Left forelimb (tissue), 1 donor: ENCODE measurements around the gene TTC39A.

Experiments used
- DNase-seq: peaks from one replicate; pipeline ENCODE4 v3.0.0-alpha.2; 2018; ENCODE audit warnings: low spot score

TTC39A gene

DNA sequence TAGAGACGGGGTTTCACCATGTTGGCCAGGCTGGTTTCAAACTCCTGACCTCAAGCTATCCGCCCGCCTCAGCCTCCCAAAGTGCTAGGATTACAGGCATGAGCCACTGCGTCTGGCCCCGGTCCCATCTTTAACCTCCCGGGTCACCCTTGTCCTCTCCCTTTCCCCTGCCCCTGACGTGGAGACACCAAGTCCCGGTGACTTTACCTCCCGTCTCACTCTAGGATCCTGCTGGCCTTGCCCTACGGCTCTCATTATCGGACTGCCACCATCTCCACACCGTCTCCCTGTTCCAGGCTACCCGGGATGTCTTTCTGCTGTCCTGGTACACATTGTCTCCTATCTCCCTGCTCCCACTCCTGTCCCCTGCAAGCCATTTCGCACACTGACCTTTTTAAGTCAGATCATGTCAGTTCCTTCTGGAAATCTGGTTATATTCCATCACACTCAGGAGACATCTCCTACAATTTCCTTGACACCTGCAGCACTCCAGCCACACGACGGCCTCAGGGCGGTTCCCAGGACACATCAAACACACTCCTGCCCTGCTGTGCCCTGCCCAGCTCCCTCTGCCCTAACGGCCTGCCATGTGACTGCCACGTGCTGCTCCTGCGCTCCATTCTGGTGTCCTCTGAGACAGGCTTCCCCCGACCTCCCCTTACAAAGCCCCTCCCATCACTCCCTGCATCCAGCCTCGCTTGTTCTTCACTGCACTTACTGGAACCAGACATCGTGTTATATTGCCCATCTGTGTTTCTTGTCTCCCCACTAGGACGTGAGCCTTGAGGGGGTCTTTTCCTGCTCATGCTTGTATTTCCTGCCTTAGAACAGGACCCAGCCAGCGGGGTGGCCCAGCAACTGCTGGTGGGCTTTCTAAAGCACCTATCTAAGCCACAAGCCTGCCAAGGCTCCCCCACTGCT is 32.7 kb downstream of the TTC39A start:
- DNase-seq, result no peak

DNA sequence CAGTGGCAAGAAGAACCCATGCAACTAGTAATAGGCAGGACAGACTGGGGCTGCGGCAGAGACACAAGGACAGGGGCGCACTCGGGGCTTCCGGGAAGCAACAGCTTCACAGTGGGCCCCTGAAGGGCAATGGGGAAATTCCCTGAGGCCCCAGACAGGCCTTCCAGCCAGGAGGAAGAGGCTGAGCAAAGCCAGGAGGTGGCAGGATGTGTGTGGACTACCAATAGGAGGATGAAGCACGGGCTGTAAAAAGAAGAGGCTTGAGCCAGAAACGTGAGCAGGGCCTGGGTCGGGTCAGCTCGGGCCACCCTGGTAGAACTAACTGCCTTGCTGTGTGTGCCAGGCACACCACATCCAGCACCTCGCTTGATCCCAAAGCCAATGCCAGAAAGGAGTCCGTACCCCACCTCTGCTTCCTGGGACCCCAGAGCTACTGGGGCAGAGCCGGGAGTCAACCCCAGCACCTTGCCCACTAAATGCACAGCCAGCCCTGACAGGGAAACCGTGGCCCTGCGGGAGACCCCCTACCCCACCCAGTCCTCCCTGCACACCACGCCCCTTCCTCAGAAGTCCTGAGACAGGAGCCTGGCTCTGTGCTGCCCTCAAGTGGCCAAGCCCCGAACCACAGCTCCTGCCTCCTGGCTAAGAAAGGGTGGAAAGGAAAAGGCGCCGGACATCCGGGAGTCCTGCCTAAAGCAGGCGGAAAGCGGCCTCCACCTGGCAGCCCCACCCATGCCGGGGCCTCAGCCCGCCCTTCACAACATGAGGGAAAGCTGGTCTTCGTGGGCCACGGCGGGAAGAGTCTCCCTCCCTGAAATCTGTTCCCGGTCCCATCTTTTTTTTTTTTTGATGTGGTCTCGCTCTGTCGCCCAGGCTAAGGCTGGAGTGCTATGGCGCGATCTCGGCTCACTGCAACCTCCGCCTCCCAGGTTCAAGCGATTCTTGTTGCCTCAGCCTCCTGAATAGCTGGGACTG is 33.7 kb downstream of the TTC39A start:
- DNase-seq, result peak; percentile 89

DNA sequence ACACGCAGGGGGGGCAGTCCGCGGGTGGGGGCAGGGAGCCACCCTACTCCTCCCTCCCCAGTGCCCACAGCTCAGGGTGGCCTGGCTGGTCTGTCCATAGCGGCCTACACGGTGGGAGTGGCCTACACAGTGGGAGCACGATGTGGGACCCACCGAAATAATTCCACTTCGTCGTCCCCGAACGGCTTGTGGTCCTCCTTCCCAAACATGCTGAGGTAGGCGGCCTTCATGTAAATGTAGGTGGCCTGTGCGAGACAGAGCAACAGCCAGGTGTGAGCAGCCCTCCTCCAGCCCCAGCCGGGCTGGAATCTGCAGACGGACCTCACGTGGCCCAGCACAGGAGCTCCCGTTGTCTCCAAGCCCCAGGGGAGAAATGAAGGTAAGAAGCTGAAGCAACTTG is 34.4 kb downstream of the TTC39A start:
- DNase-seq, result no peak

DNA sequence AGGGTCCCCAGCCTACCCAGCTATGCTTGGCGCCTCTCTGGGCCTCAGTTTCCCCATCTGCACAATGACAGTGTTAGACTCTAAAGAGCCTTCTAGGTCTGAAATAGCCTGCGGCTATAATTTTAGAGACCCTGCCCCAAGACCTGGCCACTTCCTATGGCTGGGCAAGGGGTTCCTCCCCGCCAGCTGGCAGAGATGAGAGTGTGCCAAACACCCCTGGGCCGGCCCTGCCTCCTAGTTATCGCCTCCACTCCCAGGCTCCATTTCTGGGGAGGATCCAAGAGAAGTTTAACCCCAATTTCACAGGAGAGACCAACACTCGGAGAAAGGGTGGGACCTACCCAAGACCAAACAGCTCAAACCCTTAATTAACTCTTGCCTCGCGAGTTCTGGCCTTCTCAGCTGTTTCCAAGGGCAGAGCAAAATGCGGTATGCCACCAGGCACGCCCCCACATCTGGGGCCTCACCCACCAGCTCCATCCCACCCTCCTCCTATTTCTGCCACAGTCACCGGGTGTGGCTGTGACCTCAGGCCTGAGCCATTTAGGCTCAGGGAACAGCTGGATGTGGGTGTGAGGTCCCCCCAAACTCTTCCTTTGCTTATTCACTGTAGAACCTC is 35.7 kb downstream of the TTC39A start:
- DNase-seq, result no peak

DNA sequence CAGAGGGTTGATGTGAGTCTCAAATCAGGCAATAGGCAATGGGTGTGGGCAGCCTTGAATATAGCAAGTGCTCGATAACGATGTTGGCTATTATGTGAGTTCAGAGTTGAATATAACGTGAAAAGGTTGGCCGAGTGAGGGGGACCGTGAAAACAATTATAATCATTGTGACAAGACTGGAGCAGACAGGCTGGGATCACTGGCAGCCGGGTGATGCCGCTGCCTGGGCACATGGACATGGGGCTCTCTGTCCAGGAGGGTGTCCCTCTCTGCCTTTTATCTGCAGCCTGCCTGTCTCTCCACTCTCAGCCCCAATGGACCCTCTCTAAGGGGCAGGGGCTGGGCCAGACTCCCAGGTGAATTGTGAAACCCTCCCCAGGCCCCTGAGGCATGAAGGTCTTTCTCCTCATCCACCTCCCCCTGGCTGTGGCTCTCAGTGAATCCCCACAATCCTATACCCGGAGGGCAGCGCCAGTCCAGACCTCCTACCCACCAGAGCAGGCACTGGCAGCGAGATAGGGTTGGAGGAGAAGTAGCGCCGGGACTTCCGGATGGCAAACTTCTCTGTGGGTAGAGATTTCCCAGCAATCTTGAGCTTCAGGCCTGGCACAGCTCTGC is 36.4 kb downstream of the TTC39A start:
- DNase-seq, result no peak

DNA sequence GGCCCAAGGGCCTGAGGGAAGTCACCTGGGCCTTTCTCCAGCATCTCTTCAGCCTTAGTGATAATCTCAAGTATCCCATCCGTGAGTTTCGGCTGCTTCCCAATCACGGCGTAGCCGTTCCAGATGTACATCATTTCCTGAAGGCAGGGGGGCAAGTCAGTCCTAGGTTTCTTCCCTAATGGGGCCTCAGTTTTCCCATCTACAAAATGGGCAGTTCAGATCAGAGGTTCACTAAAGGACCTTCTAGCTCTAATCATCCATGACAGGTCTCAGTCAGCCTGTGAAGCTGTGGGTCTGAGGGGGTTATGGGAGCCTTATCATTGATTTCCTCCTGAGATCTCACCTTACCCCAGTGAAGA is 39.9 kb downstream of the TTC39A start:
- no peak for DNase-seq

DNA sequence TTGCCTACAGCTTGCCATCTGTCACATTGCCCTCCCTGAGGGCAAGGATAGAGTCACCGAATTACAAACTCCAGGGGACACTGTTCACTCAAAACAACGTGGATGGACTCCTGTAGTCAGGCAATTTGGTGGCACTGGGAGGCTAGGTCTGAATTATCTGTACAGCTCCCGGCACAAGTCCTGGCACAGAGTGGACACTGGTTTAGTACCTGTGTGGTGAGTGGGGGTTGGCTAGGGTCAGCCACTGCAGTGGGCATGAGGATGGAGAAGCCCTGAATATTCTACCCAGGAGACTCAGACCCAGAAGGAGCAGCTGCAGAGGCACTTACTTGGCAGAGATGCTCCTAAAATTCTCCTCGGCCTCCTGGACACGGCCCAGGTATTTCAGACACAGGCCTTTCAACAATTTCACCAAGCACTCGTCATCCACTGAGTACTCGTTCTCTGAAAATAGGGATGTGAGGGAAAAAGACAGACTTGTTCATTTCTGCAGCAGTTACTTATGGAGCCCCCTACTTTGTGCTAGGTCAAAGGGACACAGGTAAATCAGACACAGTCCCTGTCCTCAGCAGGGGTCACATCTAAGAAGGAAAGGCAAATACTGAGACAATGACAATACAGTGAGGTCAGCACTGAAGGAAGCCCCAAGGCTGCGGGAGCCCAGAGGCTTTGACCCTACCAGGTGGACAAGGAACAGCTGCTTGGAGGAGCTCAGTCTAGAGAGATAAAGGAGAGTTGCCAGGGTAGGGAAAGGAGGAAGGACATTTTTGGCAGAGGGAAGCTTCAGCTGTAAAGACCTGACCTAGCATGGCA is 40.5 kb downstream of the TTC39A start:
- DNase-seq, result no peak

DNA sequence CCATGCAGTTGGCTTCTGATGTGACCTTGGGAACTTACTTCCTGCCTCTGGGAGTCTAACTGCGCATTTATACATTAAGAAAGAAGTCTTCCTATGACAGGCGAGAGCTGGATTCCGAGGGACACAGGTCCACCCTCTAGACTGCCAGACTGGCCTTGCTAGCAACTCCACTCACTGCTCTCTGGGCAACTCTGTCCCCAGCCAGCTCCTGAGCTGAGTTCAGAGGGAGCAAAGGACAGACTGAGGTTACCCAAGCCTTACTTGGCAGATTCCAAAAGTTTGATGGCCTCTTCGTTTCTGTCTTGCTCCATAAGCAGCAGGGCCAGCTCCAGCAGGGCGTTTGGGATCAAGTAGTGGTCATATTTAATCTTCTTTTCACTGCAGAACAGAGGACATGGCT is 41.8 kb downstream of the TTC39A start:
- no peak for DNase-seq

DNA sequence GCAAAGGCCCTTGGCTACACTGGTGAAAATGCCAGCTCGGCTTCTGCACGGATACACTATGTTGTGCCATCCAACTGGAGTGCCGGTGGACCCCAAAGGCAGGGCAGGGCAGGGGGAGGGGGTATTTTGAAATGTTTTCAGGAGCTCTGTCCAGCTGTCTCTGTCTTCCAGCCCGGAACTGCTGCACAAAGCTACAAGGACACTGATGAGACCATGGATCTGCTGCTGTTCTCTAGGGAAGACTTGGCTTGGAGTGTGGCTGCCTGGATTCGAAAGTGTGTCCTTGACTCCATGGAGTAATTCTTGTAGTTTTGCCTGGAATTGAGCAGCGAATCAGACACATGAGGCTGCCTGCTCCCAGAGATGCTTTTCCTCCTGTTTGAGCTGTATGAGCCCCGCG is 42.4 kb downstream of the TTC39A start:
- no peak for DNase-seq

DNA sequence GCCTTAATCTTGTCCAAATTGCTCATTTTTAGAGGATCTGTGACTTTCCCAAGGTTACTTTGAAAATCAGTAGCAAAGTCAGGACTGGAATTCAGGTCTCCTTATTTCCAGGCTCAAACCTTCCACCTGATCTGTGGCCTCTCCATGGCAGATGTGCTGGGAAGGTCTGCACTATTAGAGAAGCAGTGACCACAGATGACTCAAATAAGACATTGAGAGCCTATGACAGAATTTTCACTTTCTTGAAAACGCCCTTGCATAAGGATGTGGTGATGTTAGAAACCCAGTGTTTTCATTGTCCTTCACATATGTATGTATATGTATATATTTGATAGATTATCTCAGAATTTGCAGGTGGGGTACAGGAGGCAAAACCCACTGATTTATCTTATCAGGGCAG is 45.3 kb downstream of the TTC39A start:
- no peak for DNase-seq

DNA sequence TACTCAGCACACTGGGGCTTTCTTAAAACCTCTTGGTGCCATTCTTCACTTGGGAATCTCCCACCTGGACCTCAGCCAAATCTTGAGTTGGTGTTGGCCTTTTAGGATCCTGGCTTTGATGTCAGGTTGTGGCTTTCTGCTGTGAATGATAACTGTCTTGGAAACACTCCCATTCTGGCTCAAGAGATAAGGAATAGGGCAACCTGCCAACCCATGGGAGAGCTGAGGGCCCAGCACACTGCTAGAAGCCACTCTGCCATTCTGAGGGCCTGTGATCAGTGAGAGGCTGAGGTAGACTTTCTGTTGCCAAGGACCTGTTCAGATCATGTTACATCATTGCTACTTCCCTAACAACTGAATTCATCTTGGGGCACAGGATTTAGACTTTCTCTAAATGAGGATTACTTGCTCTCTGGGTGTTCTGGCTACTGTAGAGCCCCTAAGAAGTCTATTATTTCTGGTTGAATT is 45.8 kb downstream of the TTC39A start:
- DNase-seq, result no peak

DNA sequence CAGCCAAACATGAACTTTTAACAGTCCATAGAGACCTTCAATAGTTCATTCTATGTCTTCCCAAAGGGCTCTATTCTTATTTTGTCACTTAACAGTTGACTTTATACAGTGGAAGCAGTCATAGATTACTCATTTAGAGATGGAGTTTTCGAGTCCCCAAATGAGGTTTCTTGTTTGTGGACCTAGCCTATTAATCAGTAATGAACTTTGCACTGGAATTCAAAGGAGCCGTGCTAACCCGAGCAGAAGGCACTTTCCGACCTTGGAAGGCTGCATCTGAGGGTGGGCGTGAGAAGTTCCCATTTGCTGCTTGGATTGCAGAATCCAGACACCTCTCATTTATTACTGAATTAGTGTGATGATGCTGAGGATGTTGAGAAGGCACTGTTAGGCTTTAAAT is 46.4 kb downstream of the TTC39A start:
- DNase-seq, result no peak

DNA sequence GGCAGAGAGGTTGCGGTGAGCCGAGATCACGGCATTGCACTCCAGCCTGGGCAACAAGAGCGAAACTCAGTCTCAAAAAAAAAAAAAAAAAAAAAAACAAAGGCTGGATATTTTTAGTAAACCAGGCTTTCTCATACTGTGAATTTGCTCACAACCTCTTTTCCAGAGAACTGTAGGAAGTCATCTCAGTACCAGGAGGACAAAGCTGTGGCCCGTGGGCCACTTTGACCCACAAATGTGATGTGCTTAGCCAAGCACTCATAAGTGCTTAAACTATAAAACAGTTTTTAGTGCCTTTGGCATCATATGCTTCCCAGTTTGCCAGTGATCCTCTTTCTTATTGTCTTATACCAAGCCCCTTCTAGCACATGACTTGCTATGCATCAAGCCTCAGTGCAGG is 47.8 kb downstream of the TTC39A start:
- DNase-seq, result no peak

DNA sequence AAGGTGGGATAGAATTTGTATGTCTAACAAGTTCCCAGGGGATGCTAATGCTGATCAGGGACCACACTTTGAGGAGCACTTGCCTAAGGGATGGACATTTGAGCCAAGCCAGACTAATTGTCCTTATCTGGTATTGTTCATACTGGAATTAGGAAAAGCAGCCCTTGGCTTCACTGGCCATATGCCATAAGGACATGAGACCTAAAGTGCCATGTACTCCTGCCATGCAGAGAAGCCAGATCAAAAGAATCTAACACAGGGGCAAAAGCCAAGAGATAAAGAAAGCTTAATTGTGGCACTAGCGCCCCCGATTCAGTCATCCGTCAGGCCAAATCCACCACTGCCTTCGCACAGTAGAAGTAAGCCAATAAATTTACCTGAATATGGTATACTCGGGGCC is 48.6 kb downstream of the TTC39A start:
- no peak for DNase-seq

DNA sequence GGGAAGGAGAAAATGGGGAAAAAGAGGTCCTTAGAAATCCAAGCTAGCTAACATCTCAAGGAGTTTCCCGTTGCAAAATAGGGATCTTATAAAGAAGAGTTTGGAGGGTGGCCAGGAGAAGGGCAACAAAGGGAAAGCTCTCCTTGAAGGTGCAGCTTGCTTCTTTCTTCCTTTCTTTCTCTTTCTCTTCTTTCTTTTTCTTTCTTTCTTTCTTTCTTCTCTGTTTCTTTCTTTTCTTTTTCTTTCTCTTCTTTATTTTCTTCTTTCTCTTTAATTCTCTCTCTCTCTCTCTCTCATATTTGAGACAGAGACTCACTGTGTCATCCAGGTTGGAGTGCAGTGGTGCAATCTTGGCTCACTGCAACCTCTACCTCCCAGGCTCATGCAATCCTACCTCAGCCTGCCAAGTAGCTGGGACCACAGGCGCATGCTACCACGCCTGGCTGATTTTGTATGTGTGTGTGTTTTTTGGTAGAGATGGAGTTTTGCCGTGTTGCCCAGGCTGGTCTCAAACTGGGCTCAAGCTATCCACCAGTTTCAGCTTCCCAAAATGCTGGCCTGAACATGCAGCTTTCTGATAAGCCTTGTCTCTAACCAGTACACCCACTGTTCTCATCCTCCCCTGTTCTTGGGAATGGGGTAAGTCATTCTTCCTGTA is 49.9 kb downstream of the TTC39A start:
- DNase-seq, result no peak

DNA sequence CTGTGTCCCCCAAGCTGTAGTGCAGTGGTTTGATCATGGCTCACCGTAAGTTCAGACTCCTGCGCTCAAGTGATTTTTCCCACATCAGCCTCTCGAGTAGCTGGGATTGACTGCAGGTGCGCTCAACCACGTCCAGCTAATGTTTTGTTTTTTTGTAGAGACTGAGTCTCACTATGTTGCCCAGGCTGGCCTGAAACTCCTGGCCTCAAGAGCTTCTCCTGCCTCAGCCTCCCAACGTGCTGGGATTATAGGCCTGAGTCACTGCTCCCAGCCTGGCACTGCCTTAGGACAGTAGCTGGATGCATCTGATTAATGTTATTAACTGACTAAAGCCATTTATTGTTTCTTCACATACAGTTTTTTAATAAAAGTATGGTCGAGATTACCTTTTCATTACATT is 54.1 kb downstream of the TTC39A start:
- no peak for DNase-seq

DNA sequence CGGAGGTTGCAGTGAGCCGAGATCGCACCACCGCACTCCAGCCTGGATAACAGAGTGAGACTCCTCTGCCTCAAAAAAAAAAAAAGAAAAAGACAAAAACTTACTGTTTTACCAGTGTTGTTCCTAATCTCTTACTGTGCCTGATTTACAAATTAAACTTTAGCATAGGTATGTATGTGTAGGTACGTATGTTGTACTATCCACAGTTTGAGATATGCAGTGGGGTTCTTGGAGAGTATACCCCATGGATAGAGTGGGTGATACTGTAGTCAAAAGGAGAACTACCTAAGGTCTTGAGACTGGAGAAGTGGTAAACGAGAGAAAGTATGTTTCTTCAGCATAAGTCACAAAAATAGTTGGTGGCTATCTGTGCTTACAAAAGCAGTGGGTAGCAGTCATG is 55.7 kb downstream of the TTC39A start:
- DNase-seq, result no peak

DNA sequence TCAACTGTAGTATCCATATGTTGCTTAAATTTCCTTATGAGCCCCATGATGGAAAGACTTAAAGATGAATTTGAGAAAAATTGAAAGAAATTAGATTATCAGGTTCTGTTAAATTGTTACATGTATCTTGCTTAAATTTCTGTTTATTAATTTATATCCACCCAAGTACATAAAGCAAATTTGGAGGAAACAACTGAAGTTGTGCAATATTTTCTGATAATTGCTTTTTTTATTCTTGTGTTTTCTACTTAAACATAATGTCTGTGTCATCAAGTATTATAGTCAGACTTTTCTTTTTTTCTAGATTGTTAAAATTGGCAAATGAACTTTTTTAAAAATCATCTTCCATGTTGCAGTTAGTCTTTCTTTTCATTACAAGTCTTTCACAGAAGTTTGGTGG is 57.4 kb downstream of the TTC39A start:
- DNase-seq, result no peak

DNA sequence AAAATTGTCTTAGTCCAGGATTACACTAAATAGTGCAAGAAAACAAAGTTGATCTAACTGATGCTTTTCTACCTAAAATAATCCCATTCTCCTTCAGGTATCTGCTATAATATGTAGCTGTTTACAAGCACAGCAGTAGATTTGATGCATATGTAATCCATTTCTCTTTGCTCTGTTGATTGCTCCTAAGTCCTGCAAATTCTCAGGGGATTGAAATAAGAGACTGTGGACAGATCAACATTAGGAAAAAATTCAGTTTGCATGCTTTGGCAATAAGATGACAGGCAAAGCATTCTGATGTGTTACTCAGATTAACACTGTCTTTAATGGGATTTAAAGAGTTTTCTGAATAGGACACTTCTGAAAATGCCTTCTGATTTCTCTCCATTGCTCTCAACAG is 59.6 kb downstream of the TTC39A start:
- DNase-seq, result no peak

DNA sequence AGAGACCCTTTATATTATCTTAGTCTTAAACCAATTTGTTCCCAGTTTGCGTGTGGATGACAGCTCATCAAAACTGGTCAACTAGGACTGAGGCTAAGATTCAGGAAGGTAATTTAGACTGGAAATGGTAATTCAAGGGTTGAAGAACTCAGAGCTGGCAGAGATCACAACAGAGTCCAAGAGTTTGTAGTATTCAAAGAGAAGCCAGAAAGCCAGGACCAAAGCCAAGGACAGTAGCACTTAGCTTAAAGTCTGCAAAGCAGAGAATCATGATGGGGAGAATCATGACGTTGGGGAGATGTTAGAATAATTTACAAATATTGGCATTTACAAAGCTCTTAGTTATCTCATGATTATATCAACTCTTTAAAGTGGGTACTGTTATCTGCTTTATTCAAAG is 61.7 kb downstream of the TTC39A start:
- no peak for DNase-seq

DNA sequence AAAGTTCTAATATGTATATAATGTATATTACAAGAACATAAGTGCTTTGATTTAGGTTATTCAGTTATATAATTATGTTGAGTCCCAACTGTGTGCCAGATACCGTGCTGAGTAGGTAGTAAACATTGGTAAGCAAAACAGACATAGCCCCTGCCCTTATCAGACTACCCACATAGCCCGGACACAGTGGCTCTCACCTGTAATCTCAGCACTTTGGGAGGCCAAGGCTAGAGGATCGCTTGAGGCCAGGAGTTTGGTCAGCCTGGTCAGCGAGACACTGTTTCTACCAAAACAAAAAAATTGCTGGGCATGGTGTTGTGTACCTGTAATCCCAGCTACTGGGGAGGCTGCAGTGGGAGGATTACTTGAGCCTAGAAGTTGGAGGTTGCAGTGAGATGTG is 63.6 kb downstream of the TTC39A start:
- DNase-seq, result no peak
